HG02623 (cell line): ENCODE measurements around the gene SORCS2.

ENCODE experiments used
- ATAC-seq: cut with Tn5 transposase; IDR thresholded peaks from one replicate; pipeline ENCODE4 v1.9.1; 2021; ENCODE audit warnings: moderate library complexity; ENCODE audit not compliant: unreplicated experiment

SORCS2 gene

GRCh38 chr4:7348946-7349900, 156.9 kb downstream of the SORCS2 start:
- ATAC-seq = no peak

- ATAC-seq = no peak
Observed at GRCh38 chr4:7350396-7350795, 158.1 kb downstream of the SORCS2 start.

GRCh38 chr4:7351014-7351413, 158.7 kb downstream of the SORCS2 start:
- no peak for ATAC-seq

- no peak for ATAC-seq
Observed at GRCh38 chr4:7352486-7352885, 160.1 kb downstream of the SORCS2 start.

GRCh38 chr4:7353046-7353790, 160.9 kb downstream of the SORCS2 start:
- ATAC-seq = no peak

- ATAC-seq = no peak
Observed at GRCh38 chr4:7353846-7354610, 161.7 kb downstream of the SORCS2 start.

GRCh38 chr4:7354927-7355326, 162.6 kb downstream of the SORCS2 start:
- no peak for ATAC-seq

- ATAC-seq = no peak
Observed at GRCh38 chr4:7355795-7356194, 163.5 kb downstream of the SORCS2 start.

- no peak for ATAC-seq
Observed at GRCh38 chr4:7356667-7357310, 164.5 kb downstream of the SORCS2 start.

GRCh38 chr4:7357323-7357722, 165.0 kb downstream of the SORCS2 start:
- no peak for ATAC-seq

- ATAC-seq = no peak
Observed at GRCh38 chr4:7358100-7358735, 165.9 kb downstream of the SORCS2 start.

GRCh38 chr4:7359400-7360062, 167.2 kb downstream of the SORCS2 start:
- no peak for ATAC-seq

- no peak for ATAC-seq
Observed at GRCh38 chr4:7360806-7361205, 168.5 kb downstream of the SORCS2 start.

- ATAC-seq = no peak
Observed at GRCh38 chr4:7361280-7361895, 169.1 kb downstream of the SORCS2 start.

GRCh38 chr4:7362341-7362740, 170.0 kb downstream of the SORCS2 start:
- no peak for ATAC-seq

- no peak for ATAC-seq
Observed at GRCh38 chr4:7362862-7363430, 170.6 kb downstream of the SORCS2 start.

GRCh38 chr4:7364979-7365378, 172.6 kb downstream of the SORCS2 start:
- no peak for ATAC-seq

GRCh38 chr4:7365462-7366179, 173.3 kb downstream of the SORCS2 start:
- no peak for ATAC-seq
